AG09319 (cell line): ENCODE results near the gene TMEM151A.

Source experiments
- DNase-seq: peaks from one replicate; pipeline ENCODE4 v3.0.0-alpha.2; 2010; ENCODE audit warnings: low read depth; ENCODE audit errors: extremely low read depth
- CTCF ChIP-seq: IDR thresholded peaks from 2 replicates; pipeline ENCODE4 v1.5.1; 2011; ENCODE audit warnings: low read depth, mild to moderate bottlenecking, inconsistent platforms, low read length, moderate library complexity

TMEM151A gene

GRCh38 chr11:66344550-66345315, 53.0 kb downstream of the TMEM151A start, which contains the start of gene BRMS1:
TSS of gene BRMS1 (minus strand) at chr11:66345104. CDS start at chr11:66342234, 2,870 bp downstream.
- DNase-seq: peak; percentile 88
- peak; percentile 2; the same call in 1 of the 2 replicates for TF ChIP-seq CTCF

GRCh38 chr11:66345316-66345649, 53.6 kb downstream of the TMEM151A start:
- TF ChIP-seq CTCF: no peak
- DNase-seq: no peak
